Breast epithelium (tissue), 4 donors: ENCODE data around the gene NFE2L1. TPM values are rescaled to one million over a fixed set of nuclear protein-coding genes. Genes with fewer than 3 reads are reported as not detected.

Experiments used
- DNase-seq, 2 donors: peaks; one replicate each; pipeline ENCODE4 v3.0.0-alpha.2; 2019; ENCODE audit warnings: low spot score in 2 of 2
- H3K27ac ChIP-seq, 2 donors: fragments of 200-600 bp; sonication (generic) in 1 of 2; one replicate each; pipeline ENCODE4 v1.5.1; 2016 to 2019; ENCODE audit warnings: mild to moderate bottlenecking in 1 of 2
- H3K27me3 ChIP-seq, 2 donors: fragments of 200-600 bp; sonication (generic) in 1 of 2; one replicate each; pipeline versions ENCODE4 v1.5.1 to v1.6.0; 2017 to 2019; ENCODE audit warnings: control low read depth in 1 of 2, mild to moderate bottlenecking in 1 of 2
- H3K36me3 ChIP-seq: fragments of 200-600 bp; one replicate; pipeline ENCODE4 v1.5.1; 2019
- H3K4me1 ChIP-seq, 2 donors: fragments of 200-600 bp; sonication (generic); one replicate each; pipeline ENCODE4 v1.5.1; 2016 to 2019; ENCODE audit warnings: control low read depth in 1 of 2
- H3K4me3 ChIP-seq, 3 donors: fragments of 200-600 bp; sonication (generic); 1 replicate in 2 of 3; 2 replicates in 1 of 3; pipeline ENCODE4 v1.5.1; 2016 to 2019; ENCODE audit warnings: mild to moderate bottlenecking in 3 of 3, moderate library complexity in 2 of 3
- H3K9me3 ChIP-seq, 2 donors: fragments of 200-600 bp; sonication (generic) in 1 of 2; one replicate each; pipeline ENCODE4 v1.5.1; 2016 to 2019; ENCODE audit warnings: control low read depth in 1 of 2
- CTCF ChIP-seq, 3 donors: fragments of 450-650 bp; IDR thresholded peaks; one replicate each; pipeline ENCODE4 v1.5.1; 2016 to 2017; ENCODE audit warnings: antibody characterized with exemption in 3 of 3, mild to moderate bottlenecking in 3 of 3, moderate library complexity in 3 of 3
- POLR2A ChIP-seq: fragments of 450-650 bp; IDR thresholded peaks from one replicate; pipeline ENCODE4 v1.6.1; 2016; ENCODE audit warnings: antibody characterized with exemption, mild to moderate bottlenecking, moderate library complexity
- POLR2AphosphoS5 ChIP-seq, 3 donors: sonication (generic); formaldehyde crosslinking; IDR thresholded peaks; one replicate each; pipeline ENCODE4 v1.6.1; 2017; ENCODE audit warnings: antibody characterized with exemption in 3 of 3
- intact Hi-C: fragments of 100-400 bp; cut with DNase I; formaldehyde crosslinking; loops from one replicate; pipeline ENCODE4 v1.15.1; 2023; ENCODE audit warnings: low total_unique reads
- total RNA-seq, 3 donors: library from RNA; depleted of rRNA; stranded (reverse); fragments of >200 nt; gene quantifications; one replicate each; pipeline ENCODE4 v1.1.0, GENCODE V29; 2016

Gene NFE2L1
- total RNA-seq, 3 donors from 2014 or later, result 96.4 to 278 (median 106) TPM

- H3K27ac ChIP-seq, result peak overlapping the region; percentile 92 to 96
- no peaks in the 10 kb centered on the region for H3K9me3 ChIP-seq
- H3K4me3 ChIP-seq, result peak overlapping the region; percentile 40 to 77 (median 71)
- peaks cover 37 to 46% of the 10 kb centered on the region in 2 donors for H3K4me1 ChIP-seq
- intact Hi-C loops, result loop anchor here (5.0 kb wide), 1 partner anchor 671 kb away; the partner anchor contains the start of genes PRAC1 and PRAC2
- peak in 1 of 2 donors; percentile 44 for DNase-seq
- H3K27me3 ChIP-seq, result no peaks in the 10 kb centered on the region
- TF ChIP-seq POLR2A (no peak), POLR2AphosphoS5 (IDR thresholded peaks at IDR 0.05) (no peak), CTCF (IDR thresholded peaks at IDR 0.05) (no peak)
- no peaks in the 10 kb centered on the region for H3K36me3 ChIP-seq
Observed at GRCh38 chr17:48051283-48051682, 3.1 kb downstream of the NFE2L1 start.

- Histone ChIP-seq H3K27me3 (no peaks in the 10 kb centered on the region), H3K36me3 (no peaks in the 10 kb centered on the region), H3K4me3 (peak overlapping the region; percentile 40 to 77 (median 71)), H3K9me3 (no peaks in the 10 kb centered on the region), H3K27ac (peak overlapping the region; percentile 92 to 96), H3K4me1 (peaks cover 37 to 42% of the 10 kb centered on the region in 2 donors)
- intact Hi-C loops, result loop anchor here (5.0 kb wide), 1 partner anchor 670 kb away; the partner anchor contains the start of genes PRAC1 and PRAC2
- peak in 1 of 2 donors; percentile 77 for DNase-seq
- TF ChIP-seq POLR2A (no peak), CTCF (IDR thresholded peaks at IDR 0.05) (peak in 1 of 3 donors; percentile 13), POLR2AphosphoS5 (IDR thresholded peaks at IDR 0.05) (peak in 1 of 3 donors; percentile 50)
Observed at GRCh38 chr17:48051706-48052486, 3.7 kb downstream of the NFE2L1 start.

- TF ChIP-seq POLR2AphosphoS5 (IDR thresholded peaks at IDR 0.05), result peak in 1 of 3 donors; percentile 15
- TF ChIP-seq POLR2A, result no peak
- DNase-seq, result peak in 1 of 2 donors; percentile 65
- intact Hi-C loops, result loop anchor here (5.0 kb wide), 1 partner anchor 669 kb away; the partner anchor contains the start of genes PRAC1 and PRAC2
- H3K4me1 ChIP-seq, result peaks cover 37 to 40% of the 10 kb centered on the region in 2 donors
- peak overlapping the region; percentile 40 to 77 (median 71) for H3K4me3 ChIP-seq
- no peaks in the 10 kb centered on the region for H3K27me3 ChIP-seq
- no peaks in the 10 kb centered on the region for H3K9me3 ChIP-seq
- H3K36me3 ChIP-seq, result no peaks in the 10 kb centered on the region
- peak overlapping the region; percentile 92 to 96 for H3K27ac ChIP-seq
Observed at GRCh38 chr17:48052956-48053757, 5.0 kb downstream of the NFE2L1 start.

- Histone ChIP-seq H3K27ac (peak overlapping the region; percentile 92 to 96), H3K36me3 (peaks cover 4% of the 10 kb centered on the region), H3K9me3 (no peaks in the 10 kb centered on the region), H3K4me1 (peaks cover 37 to 40% of the 10 kb centered on the region in 2 donors), H3K4me3 (peak overlapping the region; percentile 40 to 77 (median 71)), H3K27me3 (no peaks in the 10 kb centered on the region)
- no peak for TF ChIP-seq POLR2AphosphoS5 (IDR thresholded peaks at IDR 0.05)
- TF ChIP-seq CTCF (IDR thresholded peaks at IDR 0.05), result no peak
- TF ChIP-seq POLR2A, result no peak
- intact Hi-C loops, result loop anchor here (5.0 kb wide), 1 partner anchor 669 kb away; the partner anchor contains the start of genes PRAC1 and PRAC2
- no peak for DNase-seq
Observed at GRCh38 chr17:48053758-48054237, 5.6 kb downstream of the NFE2L1 start.
